PC-3 (cell line): ENCODE data around the gene FAM187B. TPM values are rescaled to one million over a fixed set of nuclear protein-coding genes. Genes with fewer than 3 reads are reported as not detected.

ENCODE experiments used
- ATAC-seq: fragments of 200-7000 bp; cut with Tn5 transposase; 2 replicates; pipeline ENCODE4 v1.9.1; 2020; ENCODE audit warnings: mild to moderate bottlenecking, moderate library complexity
- BruUV-seq: library from RNA; stranded (reverse); fragments of 400-500 nt; replicated peaks from 2 replicates; lab custom pipeline; 2021; lab: Mats Ljungman, UMichigan
- CTCF ChIA-PET: fragments of 300-600 bp; sonication (Branson Sonifier 250); formaldehyde crosslinking; loops from one replicate; lab custom pipeline; 2022; ENCODE audit warnings: antibody characterized with exemption; lab: Charles Lee
- POLR2A ChIA-PET: fragments of 300-600 bp; sonication (Branson Sonifier 250); formaldehyde crosslinking; loops from one replicate; lab custom pipeline; 2022; ENCODE audit warnings: antibody characterized with exemption; ENCODE audit not compliant: unreplicated experiment; lab: Charles Lee
- DNase-seq: peaks from one replicate; pipeline ENCODE4 v3.0.0-alpha.2; 2015
- H2AFZ ChIP-seq: fragments of 300-600 bp; sonication (generic); 2 replicates; pipeline ENCODE4 v1.6.0; 2016; ENCODE audit warnings: antibody characterized with exemption, low read length
- H3F3A ChIP-seq: fragments of 300-600 bp; sonication (generic); one replicate; pipeline ENCODE4 v1.6.0; 2017; ENCODE audit warnings: antibody characterized with exemption, low read length, control low read depth, mild to moderate bottlenecking; ENCODE audit not compliant: unreplicated experiment
- H3K27ac ChIP-seq: fragments of 300-600 bp; sonication (generic); 2 replicates; pipeline ENCODE4 v1.5.1; 2016; ENCODE audit warnings: mild to moderate bottlenecking, low read length
- H3K27me3 ChIP-seq: fragments of 300-600 bp; sonication (generic); 2 replicates; pipeline ENCODE4 v1.6.1; 2016; ENCODE audit warnings: low read length, mixed read lengths
- H3K36me3 ChIP-seq: fragments of 300-600 bp; sonication (generic); 2 replicates; pipeline ENCODE4 v1.6.1; 2016; ENCODE audit warnings: low read depth, mixed run types, low read length, mixed read lengths
- H3K4me1 ChIP-seq: fragments of 300-600 bp; sonication (generic); 2 replicates; pipeline ENCODE4 v1.5.1; 2016; ENCODE audit warnings: low read length; ENCODE audit not compliant: insufficient read depth
- H3K4me2 ChIP-seq: fragments of 300-600 bp; sonication (generic); 2 replicates; pipeline ENCODE4 v1.6.0; 2016; ENCODE audit warnings: low read length
- H3K4me3 ChIP-seq: fragments of 300-600 bp; sonication (generic); 2 replicates; pipeline ENCODE4 v1.5.1; 2016; ENCODE audit warnings: mild to moderate bottlenecking, low read length, mixed read lengths
- H3K79me2 ChIP-seq: fragments of 300-600 bp; sonication (generic); 2 replicates; pipeline ENCODE4 v1.6.1; 2017; ENCODE audit warnings: low read length, mixed read lengths
- H3K9ac ChIP-seq: fragments of 300-600 bp; sonication (generic); 2 replicates; pipeline ENCODE4 v1.6.0; 2016; ENCODE audit warnings: mild to moderate bottlenecking, low read length
- H3K9me2 ChIP-seq: fragments of 300-600 bp; sonication (generic); replicated peaks from 2 replicates; pipeline ENCODE4 v1.6.1; 2016; ENCODE audit warnings: mixed run types, low read length, mixed read lengths
- H3K9me3 ChIP-seq: fragments of 300-600 bp; sonication (generic); 2 replicates; pipeline ENCODE4 v1.6.1; 2016; ENCODE audit warnings: low read length, mixed read lengths
- H4K20me1 ChIP-seq: fragments of 300-600 bp; sonication (generic); 2 replicates; pipeline ENCODE4 v1.6.1; 2016; ENCODE audit warnings: low read length, mixed read lengths
- CTCF ChIP-seq: fragments of 300-600 bp; sonication (generic); conservative IDR thresholded peaks from 2 replicates; pipeline ENCODE4 v1.5.1; 2017; ENCODE audit warnings: antibody characterized with exemption, low read depth, mild to moderate bottlenecking, low read length
- EZH2 ChIP-seq: fragments of 300-600 bp; sonication (generic); IDR thresholded peaks from one replicate; pipeline ENCODE4 v1.6.1; 2017; ENCODE audit warnings: antibody characterized with exemption, mild to moderate bottlenecking, low read length; ENCODE audit not compliant: unreplicated experiment
- EZH2phosphoT487 ChIP-seq: fragments of 300-600 bp; sonication (generic); IDR thresholded peaks from 2 replicates; pipeline ENCODE4 v1.6.1; 2018; ENCODE audit warnings: mild to moderate bottlenecking, antibody characterized with exemption, low read length, borderline replicate concordance
- intact Hi-C: fragments of 100-400 bp; cut with micrococcal nuclease; formaldehyde crosslinking; loops from 2 replicates; pipeline ENCODE4 v1.9.0; 2023
- total RNA-seq: library from RNA; depleted of rRNA; stranded (reverse); fragments of >200 nt; gene quantifications from 2 replicates; pipeline ENCODE4 v1.2.3, GENCODE V29; 2014

FAM187B gene
- total RNA-seq, 1 experiment from 2014 or later: not detected

GRCh38 chr19:35253316-35254286 lies 25.1 kb upstream of the FAM187B start:
- Histone ChIP-seq H3K27ac (no peak overlapping the region), H3K9me3 (no peaks in the 10 kb centered on the region), H3K9me2 (no peaks in the 10 kb centered on the region), H3K9ac (no peak overlapping the region), H4K20me1 (no peaks in the 10 kb centered on the region; the same call in 1 of the 2 replicates), H3F3A (no peaks in the 10 kb centered on the region), H3K4me1 (peaks cover 5% of the 10 kb centered on the region), H3K4me3 (no peak overlapping the region), H2AFZ (no peak overlapping the region), H3K36me3 (peaks cover 10% of the 10 kb centered on the region; the same call in 1 of the 2 replicates), H3K79me2 (peaks cover 28% of the 10 kb centered on the region), H3K4me2 (no peak overlapping the region), H3K27me3 (no peaks in the 10 kb centered on the region)
- POLR2A ChIA-PET: no interaction called here
- no TSS peak for BruUV-seq
- intact Hi-C loops: no loop called here
- CTCF ChIA-PET: no interaction called here
- TF ChIP-seq EZH2phosphoT487 (no peak), EZH2 (no peak), CTCF (no peak)
- DNase-seq (no peak), ATAC-seq (no peak)

- Histone ChIP-seq H3K9ac (no peak overlapping the region), H3K79me2 (peaks cover 28% of the 10 kb centered on the region), H3K27me3 (no peaks in the 10 kb centered on the region), H3K27ac (no peak overlapping the region), H3K4me3 (no peak overlapping the region), H3K4me1 (peaks cover 14% of the 10 kb centered on the region), H2AFZ (no peak overlapping the region), H3K9me3 (no peaks in the 10 kb centered on the region), H3F3A (no peaks in the 10 kb centered on the region), H3K36me3 (peaks cover 10% of the 10 kb centered on the region; the same call in 1 of the 2 replicates), H4K20me1 (no peaks in the 10 kb centered on the region; the same call in 1 of the 2 replicates), H3K9me2 (no peaks in the 10 kb centered on the region), H3K4me2 (no peak overlapping the region)
- BruUV-seq: no TSS peak
- ATAC-seq: no peak
- DNase-seq: no peak
- intact Hi-C loops: no loop called here
- TF ChIP-seq CTCF: no peak
- TF ChIP-seq EZH2: no peak
- TF ChIP-seq EZH2phosphoT487: no peak
- ChIA-PET CTCF (no interaction called here), POLR2A (no interaction called here)
Observed at GRCh38 chr19:35251456-35251855, 22.9 kb upstream of the FAM187B start.
